Measurements from ENCODE around the gene TAF8. TPM values are rescaled to one million over a fixed set of nuclear protein-coding genes. Genes with fewer than 3 reads are reported as not detected.
"Not testable (repeated sequence)": the region's sequence is repeated elsewhere in the genome, so short reads cannot be mapped to it uniquely, and the experiment has no call there.

TAF8 gene
- total RNA-seq, 2 experiments from 2014 or later = 40.0 to 42.3 TPM

DNA sequence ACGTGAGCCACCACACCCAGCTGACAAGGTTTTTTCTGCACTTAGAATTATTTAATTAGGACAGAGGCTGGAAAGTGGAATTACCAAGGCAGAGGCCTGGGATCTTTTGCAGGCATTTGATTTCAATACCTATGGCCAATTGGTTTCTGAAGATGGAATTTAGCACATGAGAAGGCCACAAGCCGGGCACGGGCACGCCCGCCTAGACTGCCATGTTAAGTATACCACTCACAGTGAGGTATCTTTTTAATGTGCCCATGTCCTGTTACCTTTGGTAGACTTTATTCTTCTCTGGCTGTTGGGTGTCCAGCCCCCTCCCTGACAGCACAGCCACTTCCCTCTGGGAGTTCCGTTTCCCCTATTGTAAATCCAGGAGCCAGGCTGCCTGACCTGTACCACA is 18.0 kb upstream of the TAF8 start:
- ChIA-PET POLR2A (interaction anchor here (0.9 to 1.3 kb wide), 4 partner anchors 10 to 94 kb away, joined by 3 to 5 read pairs (median 3); partner anchors contain the start of gene CCND3), CTCF (interaction anchor here (2.1 to 2.3 kb wide), 3 partner anchors 10 to 111 kb away, joined by 5 to 10 read pairs (median 6); partner anchors contain the start of genes BYSL and MED20)
- DNase-seq (no peak), ATAC-seq (no peak)
- Mint-ChIP-seq H3K4me3 (peak overlapping the region; percentile 54), H3K27me3 (no peaks in the 10 kb centered on the region), H3K36me3 (ENCODE audit: low read depth) (peaks cover 19% of the 10 kb centered on the region), H3K9me3 (no peaks in the 10 kb centered on the region), H3K4me1 (ENCODE audit: low read depth) (peaks cover 66% of the 10 kb centered on the region), H3K27ac (peak overlapping the region; percentile 98)
- TF ChIP-seq, protein P1, sequence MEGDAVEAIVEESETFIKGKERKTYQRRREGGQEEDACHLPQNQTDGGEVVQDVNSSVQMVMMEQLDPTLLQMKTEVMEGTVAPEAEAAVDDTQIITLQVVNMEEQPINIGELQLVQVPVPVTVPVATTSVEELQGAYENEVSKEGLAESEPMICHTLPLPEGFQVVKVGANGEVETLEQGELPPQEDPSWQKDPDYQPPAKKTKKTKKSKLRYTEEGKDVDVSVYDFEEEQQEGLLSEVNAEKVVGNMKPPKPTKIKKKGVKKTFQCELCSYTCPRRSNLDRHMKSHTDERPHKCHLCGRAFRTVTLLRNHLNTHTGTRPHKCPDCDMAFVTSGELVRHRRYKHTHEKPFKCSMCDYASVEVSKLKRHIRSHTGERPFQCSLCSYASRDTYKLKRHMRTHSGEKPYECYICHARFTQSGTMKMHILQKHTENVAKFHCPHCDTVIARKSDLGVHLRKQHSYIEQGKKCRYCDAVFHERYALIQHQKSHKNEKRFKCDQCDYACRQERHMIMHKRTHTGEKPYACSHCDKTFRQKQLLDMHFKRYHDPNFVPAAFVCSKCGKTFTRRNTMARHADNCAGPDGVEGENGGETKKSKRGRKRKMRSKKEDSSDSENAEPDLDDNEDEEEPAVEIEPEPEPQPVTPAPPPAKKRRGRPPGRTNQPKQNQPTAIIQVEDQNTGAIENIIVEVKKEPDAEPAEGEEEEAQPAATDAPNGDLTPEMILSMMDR (IDR thresholded peaks at IDR 0.05) = no peak
- intact Hi-C loops (cut with micrococcal nuclease) = no loop called here

DNA sequence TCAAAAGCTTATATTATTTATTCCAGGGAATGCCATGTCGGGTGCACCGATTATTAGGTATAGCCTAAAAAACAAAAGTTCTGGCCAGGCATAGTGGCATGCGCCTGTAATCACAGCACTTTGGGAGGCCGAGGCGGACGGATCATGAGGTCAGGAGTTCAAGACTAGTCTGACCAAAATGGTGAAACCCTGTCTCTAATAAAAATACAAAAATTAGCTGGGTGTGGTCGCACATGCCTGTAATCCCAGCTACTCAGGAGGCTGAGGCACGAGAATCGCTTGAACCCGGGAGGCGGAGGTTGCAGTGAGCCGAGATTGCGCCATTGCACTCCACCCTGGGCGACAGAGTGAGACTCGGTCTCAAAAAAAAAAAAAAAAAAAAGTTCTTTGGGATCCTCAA is 12.7 kb upstream of the TAF8 start:
- Mint-ChIP-seq H3K27ac (peak overlapping the region; percentile 94), H3K36me3 (ENCODE audit: low read depth) (peaks cover 17% of the 10 kb centered on the region), H3K4me1 (ENCODE audit: low read depth) (peaks cover 60% of the 10 kb centered on the region), H3K4me3 (peak overlapping the region; percentile 78)
- ChIA-PET CTCF (interaction anchor here (0.9 to 1.7 kb wide), 3 partner anchors 36 to 101 kb away, joined by 3 to 4 read pairs (median 3); no protein-coding TSS in a partner anchor), POLR2A (interaction anchor here (1.0 to 1.9 kb wide), 7 partner anchors 10 to 102 kb away, joined by 3 to 7 read pairs (median 4); partner anchors contain the start of gene CCND3)
- not testable (repeated sequence) for DNase-seq, H3K9me3 Mint-ChIP-seq, H3K27me3 Mint-ChIP-seq, ATAC-seq
- intact Hi-C loops (cut with micrococcal nuclease) = loop anchor here (2.0 to 5.0 kb wide), 2 partner anchors 15 to 60 kb away; no protein-coding TSS in a partner anchor

DNA sequence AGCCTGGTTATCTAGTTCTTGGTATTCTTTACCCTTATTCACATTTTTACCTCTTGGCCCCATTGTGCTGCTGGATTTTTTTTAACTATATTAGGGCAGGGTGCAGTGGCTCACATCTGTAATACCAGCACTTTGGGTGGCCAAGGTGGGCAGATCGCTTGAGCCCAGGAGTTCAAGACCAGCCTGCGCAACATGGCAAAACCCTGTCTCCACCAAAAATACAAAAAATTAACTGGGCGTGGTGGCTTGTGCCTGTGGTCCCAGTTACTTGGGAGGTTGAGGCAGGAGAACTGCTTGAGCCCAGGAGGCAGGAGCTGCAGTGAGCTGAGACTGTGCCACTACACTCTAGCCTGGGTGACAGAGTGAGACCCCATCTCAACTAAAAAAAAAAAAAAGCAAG is 12.2 kb upstream of the TAF8 start:
- Mint-ChIP-seq H3K27me3 (no peaks in the 10 kb centered on the region), H3K36me3 (ENCODE audit: low read depth) (peaks cover 14% of the 10 kb centered on the region), H3K4me1 (ENCODE audit: low read depth) (peaks cover 60% of the 10 kb centered on the region), H3K27ac (peak overlapping the region; percentile 94), H3K9me3 (no peaks in the 10 kb centered on the region), H3K4me3 (peak overlapping the region; percentile 78)
- DNase-seq (no peak), ATAC-seq (no peak)
- intact Hi-C loops (cut with micrococcal nuclease) = loop anchor here (2.0 to 5.0 kb wide), 2 partner anchors 15 to 61 kb away; no protein-coding TSS in a partner anchor
- POLR2A ChIA-PET = interaction anchor here (1.0 to 15.4 kb wide), 6 partner anchors 28 to 103 kb away, joined by 3 to 358 read pairs (median 4); partner anchors contain the start of gene CCND3
- TF ChIP-seq, protein P1 (IDR thresholded peaks at IDR 0.05) = no peak
- CTCF ChIA-PET = interaction anchor here (1.7 to 15.2 kb wide), 3 partner anchors 12 to 101 kb away, joined by 4 to 392 read pairs (median 16); partner anchors contain the start of genes CCND3 and TAF8

DNA sequence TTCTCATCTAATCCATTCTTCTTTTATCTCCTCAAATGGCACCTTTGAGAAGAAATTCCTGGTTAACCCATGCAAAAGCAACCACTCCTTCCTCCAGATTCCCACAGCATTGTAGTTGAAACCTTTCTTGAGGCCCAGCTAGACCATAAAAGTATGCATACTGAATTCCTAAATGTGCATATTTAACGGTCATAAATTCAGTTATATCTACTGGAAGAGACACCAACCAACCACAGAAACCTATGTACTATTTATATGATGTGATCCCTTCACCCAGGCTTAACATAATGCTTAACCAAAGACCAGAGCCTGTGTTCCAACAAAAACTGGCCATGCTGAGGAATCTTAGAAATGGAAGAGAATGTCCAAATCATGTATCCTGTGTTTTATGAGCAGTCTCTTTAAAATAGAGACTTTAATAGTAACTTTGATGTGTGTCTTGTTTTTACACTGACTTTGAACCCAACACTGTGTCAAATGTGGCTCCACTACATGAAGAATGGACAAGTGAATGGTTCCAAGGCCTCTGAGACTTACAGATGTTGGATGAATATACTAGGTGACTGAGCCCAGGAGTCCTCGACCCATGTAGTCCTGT is 11.4 kb upstream of the TAF8 start:
- Mint-ChIP-seq H3K9me3 (no peaks in the 10 kb centered on the region), H3K4me3 (peak overlapping the region; percentile 78), H3K27me3 (no peaks in the 10 kb centered on the region), H3K4me1 (ENCODE audit: low read depth) (peaks cover 67% of the 10 kb centered on the region), H3K27ac (peak overlapping the region; percentile 99), H3K36me3 (ENCODE audit: low read depth) (peaks cover 14% of the 10 kb centered on the region)
- ChIA-PET POLR2A (interaction anchor here (0.9 to 15.4 kb wide), 14 partner anchors 8 to 252 kb away, joined by 3 to 358 read pairs (median 4); partner anchors contain the start of genes BYSL, CCND3 and TOMM6), CTCF (interaction anchor here (0.6 to 15.2 kb wide), 12 partner anchors 11 to 253 kb away, joined by 3 to 392 read pairs (median 12); partner anchors contain the start of genes BYSL, CCND3, FRS3 and MED20)
- intact Hi-C loops (cut with micrococcal nuclease) = loop anchor here (2.0 to 5.0 kb wide), 2 partner anchors 16 to 62 kb away; no protein-coding TSS in a partner anchor
- TF ChIP-seq, protein P1 (IDR thresholded peaks at IDR 0.05) = no peak
- no peak for DNase-seq
- ATAC-seq = no peak

GRCh38 chr6:42040856-42041480 is 9.4 kb upstream of the TAF8 start:
- DNase-seq = peak; percentile 56
- no peaks in the 10 kb centered on the region for H3K27me3 Mint-ChIP-seq
- CTCF ChIA-PET = interaction anchor here (0.8 to 15.2 kb wide), 16 partner anchors 9 to 255 kb away, joined by 3 to 392 read pairs (median 8); partner anchors contain the start of genes BYSL, CCND3, FRS3 and MED20
- intact Hi-C loops (cut with micrococcal nuclease) = loop anchor here (5.0 kb wide), 2 partner anchors 84 to 119 kb away; partner anchors contain the start of genes BYSL and MED20
- H3K36me3 Mint-ChIP-seq (ENCODE audit: low read depth) = peaks cover 8% of the 10 kb centered on the region
- H3K4me1 Mint-ChIP-seq (ENCODE audit: low read depth) = peaks cover 74% of the 10 kb centered on the region
- no peak for ATAC-seq
- H3K4me3 Mint-ChIP-seq = peak overlapping the region; percentile 75
- TF ChIP-seq, protein P1 (IDR thresholded peaks at IDR 0.05) = no peak
- H3K27ac Mint-ChIP-seq = peak overlapping the region; percentile 99
- POLR2A ChIA-PET = interaction anchor here (0.7 to 15.4 kb wide), 15 partner anchors 9 to 254 kb away, joined by 3 to 358 read pairs (median 6); partner anchors contain the start of genes BYSL, CCND3, MED20 and TAF8
- no peaks in the 10 kb centered on the region for H3K9me3 Mint-ChIP-seq

Measured in activated CD8-positive, alpha-beta T cell treated with anti-CD3 and anti-CD28 coated beads for 36 hours (primary cell).